Measurements from ENCODE around the gene DMRT1. TPM values are rescaled to one million over a fixed set of nuclear protein-coding genes. Genes with fewer than 3 reads are reported as not detected.
"Not testable (repeated sequence)": the region's sequence is repeated elsewhere in the genome, so short reads cannot be mapped to it uniquely, and the experiment has no call there.

The DMRT1 gene
- total and polyA plus RNA-seq, 5 experiments from 2014 or later: not detected

- H3K27me3 Mint-ChIP-seq: peaks cover 0 to 2% (median 0%) of the 10 kb centered on the region in 5 donors
- ATAC-seq: no peak
- no peaks in the 10 kb centered on the region for H3K4me1 Mint-ChIP-seq
These were observed 14.8 kb upstream of the DMRT1 start for GRCh38 chr9:826500-827280.

GRCh38 chr9:840343-840742 is 1.2 kb upstream of the DMRT1 start:
- Mint-ChIP-seq H3K27ac (no peak overlapping the region), H3K4me1 (peaks cover 5 to 23% (median 9%) of the 10 kb centered on the region in 4 donors), H3K9me3 (peaks cover 0 to 2% (median 0%) of the 10 kb centered on the region in 9 donors), H3K4me3 (peak overlapping the region in 4 of 10 donors; percentile 12 to 43 (median 37)), H3K36me3 (peaks cover 0 to 2% (median 0%) of the 10 kb centered on the region in 3 donors), H3K27me3 (peaks cover 18 to 58% (median 41%) of the 10 kb centered on the region in 5 donors)
- no peak for ATAC-seq
- POLR2A ChIA-PET: no interaction called here
- no peak for DNase-seq

More at GRCh38 chr9:826500-827280, 14.8 kb upstream of the DMRT1 start:
- POLR2A ChIA-PET: no interaction called here
- DNase-seq: no peak
- no peaks in the 10 kb centered on the region for H3K9me3 Mint-ChIP-seq
- H3K36me3 Mint-ChIP-seq: no peaks in the 10 kb centered on the region
- H3K27ac Mint-ChIP-seq: no peak overlapping the region
- no peak overlapping the region for H3K4me3 Mint-ChIP-seq

GRCh38 chr9:842635-843426 is 1.3 kb downstream of the DMRT1 start:
- Mint-ChIP-seq H3K4me1 (peaks cover 5 to 23% (median 9%) of the 10 kb centered on the region in 4 donors), H3K36me3 (peaks cover 0 to 5% (median 5%) of the 10 kb centered on the region in 3 donors), H3K4me3 (peak overlapping the region in 2 of 10 donors; percentile 2 to 13), H3K27ac (no peak overlapping the region), H3K27me3 (peaks cover 23 to 70% (median 52%) of the 10 kb centered on the region in 5 donors), H3K9me3 (peaks cover 0 to 4% (median 0%) of the 10 kb centered on the region in 9 donors)
- DNase-seq: no peak
- POLR2A ChIA-PET: no interaction called here
- no peak for ATAC-seq

- peaks cover 0 to 5% (median 5%) of the 10 kb centered on the region in 3 donors for H3K36me3 Mint-ChIP-seq
- no peak overlapping the region for H3K27ac Mint-ChIP-seq
- DNase-seq (no peak), ATAC-seq (no peak)
- H3K4me3 Mint-ChIP-seq: peak overlapping the region in 3 of 10 donors; percentile 10 to 15 (median 13)
- peaks cover 5 to 23% (median 9%) of the 10 kb centered on the region in 4 donors for H3K4me1 Mint-ChIP-seq
- H3K27me3 Mint-ChIP-seq: peaks cover 23 to 69% (median 54%) of the 10 kb centered on the region in 5 donors
- peaks cover 0 to 4% (median 0%) of the 10 kb centered on the region in 9 donors for H3K9me3 Mint-ChIP-seq
- POLR2A ChIA-PET: no interaction called here
These were observed 1.9 kb downstream of the DMRT1 start for GRCh38 chr9:843427-843785.

GRCh38 chr9:846852-847251 is 5.4 kb downstream of the DMRT1 start:
- no peak for ATAC-seq
- Mint-ChIP-seq H3K27ac (no peak overlapping the region), H3K9me3 (peaks cover 0 to 3% (median 0%) of the 10 kb centered on the region in 9 donors), H3K27me3 (peaks cover 25 to 51% (median 47%) of the 10 kb centered on the region in 5 donors), H3K36me3 (peaks cover 0 to 5% (median 2%) of the 10 kb centered on the region in 3 donors), H3K4me1 (peaks cover 2 to 8% (median 4%) of the 10 kb centered on the region in 4 donors), H3K4me3 (no peak overlapping the region)
- POLR2A ChIA-PET: no interaction called here
- no peak for DNase-seq

GRCh38 chr9:847505-847904 is 6.0 kb downstream of the DMRT1 start:
- H3K4me1 Mint-ChIP-seq: peaks cover 2 to 8% (median 4%) of the 10 kb centered on the region in 4 donors
- no peak overlapping the region for H3K4me3 Mint-ChIP-seq
- no peak for DNase-seq
- peaks cover 25 to 51% (median 49%) of the 10 kb centered on the region in 5 donors for H3K27me3 Mint-ChIP-seq
- POLR2A ChIA-PET: no interaction called here
- no peak overlapping the region for H3K27ac Mint-ChIP-seq
- H3K9me3 Mint-ChIP-seq: peaks cover 0 to 3% (median 0%) of the 10 kb centered on the region in 9 donors
- ATAC-seq: no peak
- peaks cover 0 to 5% (median 2%) of the 10 kb centered on the region in 3 donors for H3K36me3 Mint-ChIP-seq

- Mint-ChIP-seq H3K4me3 (no peak overlapping the region), H3K9me3 (peaks cover 0 to 3% (median 0%) of the 10 kb centered on the region in 9 donors)
- ATAC-seq: no peak
These were observed 7.9 kb downstream of the DMRT1 start for GRCh38 chr9:849431-849830.

GRCh38 chr9:852539-852938 is 11.0 kb downstream of the DMRT1 start:
- DNase-seq (no peak), ATAC-seq (no peak)
- Mint-ChIP-seq H3K27ac (no peak overlapping the region), H3K4me3 (no peak overlapping the region), H3K36me3 (no peaks in the 10 kb centered on the region), H3K4me1 (no peaks in the 10 kb centered on the region), H3K27me3 (peaks cover 10 to 32% (median 16%) of the 10 kb centered on the region in 5 donors), H3K9me3 (no peaks in the 10 kb centered on the region)
- POLR2A ChIA-PET: no interaction called here

More at GRCh38 chr9:849431-849830, 7.9 kb downstream of the DMRT1 start:
- Mint-ChIP-seq H3K4me1 (no peaks in the 10 kb centered on the region), H3K27ac (no peak overlapping the region), H3K36me3 (peaks cover 0 to 5% (median 2%) of the 10 kb centered on the region in 3 donors), H3K27me3 (peaks cover 22 to 43% (median 38%) of the 10 kb centered on the region in 5 donors)
- no peak for DNase-seq
- POLR2A ChIA-PET: no interaction called here

- peaks cover 0 to 5% (median 0%) of the 10 kb centered on the region in 3 donors for H3K36me3 Mint-ChIP-seq
- peaks cover 22 to 34% (median 23%) of the 10 kb centered on the region in 5 donors for H3K27me3 Mint-ChIP-seq
- no peak overlapping the region for H3K27ac Mint-ChIP-seq
- ATAC-seq (no peak), DNase-seq (no peak)
- POLR2A ChIA-PET: no interaction called here
- peaks cover 0 to 5% (median 0%) of the 10 kb centered on the region in 4 donors for H3K4me1 Mint-ChIP-seq
- peaks cover 0 to 13% (median 4%) of the 10 kb centered on the region in 9 donors for H3K9me3 Mint-ChIP-seq
- H3K4me3 Mint-ChIP-seq: no peak overlapping the region
These were observed 17.8 kb downstream of the DMRT1 start for GRCh38 chr9:859251-859650.

GRCh38 chr9:860706-861105 is 19.2 kb downstream of the DMRT1 start:
- no peak overlapping the region for H3K27ac Mint-ChIP-seq

GRCh38 chr9:861525-861924 is 20.0 kb downstream of the DMRT1 start:
- peaks cover 18 to 40% (median 24%) of the 10 kb centered on the region in 5 donors for H3K27me3 Mint-ChIP-seq
- ATAC-seq, H3K27ac Mint-ChIP-seq, DNase-seq, H3K4me1 Mint-ChIP-seq, H3K4me3 Mint-ChIP-seq, POLR2A ChIA-PET, H3K36me3 Mint-ChIP-seq: not testable (repeated sequence)
- H3K9me3 Mint-ChIP-seq: peaks cover 0 to 13% (median 4%) of the 10 kb centered on the region in 9 donors

More at GRCh38 chr9:860706-861105, 19.2 kb downstream of the DMRT1 start:
- H3K4me3 Mint-ChIP-seq: no peak overlapping the region
- POLR2A ChIA-PET: no interaction called here
- DNase-seq: no peak
- peaks cover 0 to 5% (median 0%) of the 10 kb centered on the region in 3 donors for H3K36me3 Mint-ChIP-seq
- H3K4me1 Mint-ChIP-seq: peaks cover 0 to 5% (median 0%) of the 10 kb centered on the region in 4 donors
- ATAC-seq: no peak
- peaks cover 18 to 33% (median 24%) of the 10 kb centered on the region in 5 donors for H3K27me3 Mint-ChIP-seq
- H3K9me3 Mint-ChIP-seq: peaks cover 0 to 13% (median 4%) of the 10 kb centered on the region in 9 donors

- POLR2A ChIA-PET: no interaction called here
- H3K27me3 Mint-ChIP-seq: peaks cover 4 to 32% (median 9%) of the 10 kb centered on the region in 5 donors
- H3K27ac Mint-ChIP-seq: no peak overlapping the region
- H3K9me3 Mint-ChIP-seq: no peaks in the 10 kb centered on the region
- peaks cover 0 to 5% (median 0%) of the 10 kb centered on the region in 4 donors for H3K4me1 Mint-ChIP-seq
- no peak for ATAC-seq
- H3K4me3 Mint-ChIP-seq: no peak overlapping the region
- DNase-seq: no peak
- H3K36me3 Mint-ChIP-seq: no peaks in the 10 kb centered on the region
These were observed 33.8 kb downstream of the DMRT1 start for GRCh38 chr9:875119-875962.

All from naive thymus-derived CD8-positive, alpha-beta T cell (primary cell).